Glutamatergic neuron (in vitro differentiated cells): Measurements from ENCODE around the gene THAP9. TPM values are rescaled to one million over a fixed set of nuclear protein-coding genes. Genes with fewer than 3 reads are reported as not detected.
"Not testable (repeated sequence)": the region's sequence is repeated elsewhere in the genome, so short reads cannot be mapped to it uniquely, and the experiment has no call there.

Source experiments
- DNase-seq: peaks from one replicate; pipeline ENCODE4 v3.0.0; 2022
- H3K27ac Mint-ChIP-seq: one replicate; pipeline ENCODE4 v1.8.0; 2020; ENCODE audit warnings: mild to moderate bottlenecking, mixed read lengths, inconsistent platforms; ENCODE audit not compliant: unreplicated experiment
- H3K27me3 Mint-ChIP-seq: one replicate; pipeline ENCODE4 v1.8.0; 2020; ENCODE audit warnings: mild to moderate bottlenecking, moderate library complexity, mixed read lengths, inconsistent platforms; ENCODE audit not compliant: unreplicated experiment
- H3K36me3 Mint-ChIP-seq: one replicate; pipeline ENCODE4 v1.8.0; 2020; ENCODE audit warnings: mild to moderate bottlenecking, mixed read lengths, inconsistent platforms; ENCODE audit not compliant: unreplicated experiment
- H3K4me1 Mint-ChIP-seq: one replicate; pipeline ENCODE4 v1.8.0; 2020; ENCODE audit warnings: mild to moderate bottlenecking, low read depth, mixed read lengths, inconsistent platforms; ENCODE audit not compliant: unreplicated experiment
- H3K4me3 Mint-ChIP-seq: one replicate; pipeline ENCODE4 v1.8.0; 2020; ENCODE audit warnings: mild to moderate bottlenecking, mixed read lengths, inconsistent platforms; ENCODE audit not compliant: unreplicated experiment
- H3K9me3 Mint-ChIP-seq: one replicate; pipeline ENCODE4 v1.8.0; 2020; ENCODE audit warnings: mild to moderate bottlenecking, moderate library complexity, mixed read lengths, inconsistent platforms; ENCODE audit not compliant: unreplicated experiment
- total RNA-seq: library from RNA; stranded (reverse); fragmentation: NEBNext Ultra II Directional; extraction: Animal tissue kit (Norgen Biotek cat#: 25700); gene quantifications from one replicate; pipeline ENCODE4 v1.2.1, GENCODE V29; 2021; ENCODE audit not compliant: unreplicated experiment
- TF ChIP-seq, protein P1 (sequence below): fragments of 200-600 bp; sonication (generic); IDR thresholded peaks from one replicate; pipeline ENCODE4 v1.5.0; 2021; ENCODE audit not compliant: partially characterized antibody, unreplicated experiment

THAP9 gene
- total RNA-seq, 1 donor from 2014 or later, result 8.7 TPM

GRCh38 chr4:82861529-82861928 is 39.0 kb upstream of the THAP9 start:
- Mint-ChIP-seq H3K4me3 (no peak overlapping the region), H3K27ac (no peak overlapping the region), H3K4me1 (no peaks in the 10 kb centered on the region), H3K36me3 (no peaks in the 10 kb centered on the region), H3K9me3 (no peaks in the 10 kb centered on the region), H3K27me3 (no peaks in the 10 kb centered on the region)
- TF ChIP-seq, protein P1, sequence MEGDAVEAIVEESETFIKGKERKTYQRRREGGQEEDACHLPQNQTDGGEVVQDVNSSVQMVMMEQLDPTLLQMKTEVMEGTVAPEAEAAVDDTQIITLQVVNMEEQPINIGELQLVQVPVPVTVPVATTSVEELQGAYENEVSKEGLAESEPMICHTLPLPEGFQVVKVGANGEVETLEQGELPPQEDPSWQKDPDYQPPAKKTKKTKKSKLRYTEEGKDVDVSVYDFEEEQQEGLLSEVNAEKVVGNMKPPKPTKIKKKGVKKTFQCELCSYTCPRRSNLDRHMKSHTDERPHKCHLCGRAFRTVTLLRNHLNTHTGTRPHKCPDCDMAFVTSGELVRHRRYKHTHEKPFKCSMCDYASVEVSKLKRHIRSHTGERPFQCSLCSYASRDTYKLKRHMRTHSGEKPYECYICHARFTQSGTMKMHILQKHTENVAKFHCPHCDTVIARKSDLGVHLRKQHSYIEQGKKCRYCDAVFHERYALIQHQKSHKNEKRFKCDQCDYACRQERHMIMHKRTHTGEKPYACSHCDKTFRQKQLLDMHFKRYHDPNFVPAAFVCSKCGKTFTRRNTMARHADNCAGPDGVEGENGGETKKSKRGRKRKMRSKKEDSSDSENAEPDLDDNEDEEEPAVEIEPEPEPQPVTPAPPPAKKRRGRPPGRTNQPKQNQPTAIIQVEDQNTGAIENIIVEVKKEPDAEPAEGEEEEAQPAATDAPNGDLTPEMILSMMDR, result no peak
- no peak for DNase-seq

GRCh38 chr4:82864336-82864979 is 36.1 kb upstream of the THAP9 start:
- H3K36me3 Mint-ChIP-seq, result no peaks in the 10 kb centered on the region
- TF ChIP-seq, protein P1, result no peak
- no peaks in the 10 kb centered on the region for H3K9me3 Mint-ChIP-seq
- no peak overlapping the region for H3K4me3 Mint-ChIP-seq
- H3K27me3 Mint-ChIP-seq, result no peaks in the 10 kb centered on the region
- H3K4me1 Mint-ChIP-seq, result no peaks in the 10 kb centered on the region
- DNase-seq, result no peak
- H3K27ac Mint-ChIP-seq, result no peak overlapping the region

DNA sequence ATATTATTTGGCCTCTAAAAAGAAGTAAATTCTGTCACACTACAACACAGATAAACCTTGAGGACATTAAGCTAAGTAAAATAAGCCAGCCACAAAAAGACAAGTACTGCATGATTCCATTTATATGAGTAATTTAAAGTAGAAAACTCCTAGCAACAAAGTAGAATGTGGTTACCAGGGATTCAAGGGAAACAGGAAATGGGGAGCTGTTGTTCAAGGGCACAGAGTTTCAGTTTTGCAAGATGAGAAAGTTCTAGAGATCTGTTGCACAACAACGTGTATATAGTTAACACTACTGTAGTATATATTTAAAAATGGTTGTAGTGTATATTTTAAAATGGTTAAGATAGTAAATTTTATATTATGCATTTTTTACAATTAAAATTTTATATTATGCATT is 34.9 kb upstream of the THAP9 start:
- no peaks in the 10 kb centered on the region for H3K36me3 Mint-ChIP-seq
- TF ChIP-seq, protein P1, result no peak
- H3K27ac Mint-ChIP-seq, result no peak overlapping the region
- DNase-seq, result no peak
- H3K27me3 Mint-ChIP-seq, result no peaks in the 10 kb centered on the region
- H3K4me1 Mint-ChIP-seq, result no peaks in the 10 kb centered on the region
- no peaks in the 10 kb centered on the region for H3K9me3 Mint-ChIP-seq
- no peak overlapping the region for H3K4me3 Mint-ChIP-seq

GRCh38 chr4:82866033-82866432 is 34.5 kb upstream of the THAP9 start:
- H3K36me3 Mint-ChIP-seq, H3K9me3 Mint-ChIP-seq, H3K4me3 Mint-ChIP-seq, H3K27ac Mint-ChIP-seq, H3K4me1 Mint-ChIP-seq, H3K27me3 Mint-ChIP-seq, DNase-seq: not testable (repeated sequence)

GRCh38 chr4:82866706-82867385 is 33.7 kb upstream of the THAP9 start:
- TF ChIP-seq, protein P1, result no peak
- no peaks in the 10 kb centered on the region for H3K36me3 Mint-ChIP-seq
- H3K4me1 Mint-ChIP-seq, result no peaks in the 10 kb centered on the region
- H3K27me3 Mint-ChIP-seq, result no peaks in the 10 kb centered on the region
- H3K4me3 Mint-ChIP-seq, result no peak overlapping the region
- no peak overlapping the region for H3K27ac Mint-ChIP-seq
- no peak for DNase-seq
- H3K9me3 Mint-ChIP-seq, result no peaks in the 10 kb centered on the region
